Endothelial cell of umbilical vein (primary cell): ENCODE measurements around the gene SYN1. TPM values are rescaled to one million over a fixed set of nuclear protein-coding genes. Genes with fewer than 3 reads are reported as not detected.

ENCODE experiments used
- BruUV-seq: library from RNA; stranded (reverse); fragments of 400-500 nt; replicated peaks from 2 replicates; lab custom pipeline; 2021; lab: Mats Ljungman, UMichigan
- CTCF ChIA-PET: fragments of 300-600, 350-600 bp; sonication (Branson Sonifier 250); formaldehyde crosslinking; loops from one replicate; lab custom pipeline; 2021; ENCODE audit warnings: antibody characterized with exemption, inconsistent platforms; lab: Charles Lee
- POLR2A ChIA-PET: fragments of 300-600, 350-600 bp; sonication (Branson Sonifier 250); formaldehyde crosslinking; loops from one replicate; lab custom pipeline; 2021; ENCODE audit warnings: antibody characterized with exemption, inconsistent platforms; lab: Charles Lee
- DNase-seq: peaks from one replicate; pipeline ENCODE4 v3.0.0-alpha.2; 2011; ENCODE audit warnings: low read depth, low spot score
- FAIRE-seq: peaks from 2 replicates; lab custom pipeline; 2011; peaks lifted over from hg19 to GRCh38; lab: Jason Lieb, UNC
- H2AFZ ChIP-seq: 2 replicates; pipeline ENCODE4 v1.6.0; 2012; ENCODE audit warnings: low read depth, low read length, control low read depth, inconsistent platforms
- H3K27ac ChIP-seq: 2 replicates; pipeline ENCODE4 v1.5.1; 2011; ENCODE audit warnings: low read depth, mild to moderate bottlenecking, control low read depth, low read length, moderate library complexity; ENCODE audit not compliant: insufficient read depth
- H3K27me3 ChIP-seq, 2 experiments: 2 replicates each; pipeline versions ENCODE4 v1.6.0 to v1.6.1; 2011; ENCODE audit warnings: low read length in 2 of 2, mixed read lengths in 1 of 2; ENCODE audit not compliant: control insufficient read depth in 2 of 2, insufficient read depth in 2 of 2
- H3K36me3 ChIP-seq, 2 experiments: 2 replicates in 1 of 2; 3 replicates in 1 of 2; pipeline ENCODE4 v1.5.1; 2011; ENCODE audit warnings: low read length in 2 of 2, mild to moderate bottlenecking in 1 of 2, moderate library complexity in 1 of 2; ENCODE audit not compliant: control insufficient read depth in 2 of 2, insufficient read depth in 2 of 2; ENCODE audit errors: extremely low read depth in 1 of 2
- H3K4me1 ChIP-seq: 3 replicates; pipeline ENCODE4 v1.5.1; 2011; ENCODE audit warnings: mild to moderate bottlenecking, low read length; ENCODE audit not compliant: control insufficient read depth, insufficient read depth; ENCODE audit errors: extremely low read depth
- H3K4me2 ChIP-seq: 2 replicates; pipeline ENCODE4 v1.6.1; 2011; ENCODE audit warnings: low read length, control low read depth, mixed read lengths; ENCODE audit not compliant: insufficient read depth
- H3K4me3 ChIP-seq, 3 experiments: fragments of 200-600 bp in 1 of 3; sonication (generic), shearing (Covaris generic) in 1 of 3; replicated peaks in 1 of 3; 2 replicates each; pipeline ENCODE4 v1.5.1; 2011 to 2016; ENCODE audit warnings: control low read depth in 3 of 3, low read length in 3 of 3, mild to moderate bottlenecking in 2 of 3, inconsistent platforms in 1 of 3, low read depth in 1 of 3, moderate library complexity in 1 of 3; ENCODE audit not compliant: insufficient read depth in 1 of 3
- H3K79me2 ChIP-seq: 2 replicates; pipeline ENCODE4 v1.6.0; 2012; ENCODE audit warnings: low read length, inconsistent platforms; ENCODE audit not compliant: control insufficient read depth, insufficient read depth
- H3K9ac ChIP-seq: replicated peaks from 2 replicates; pipeline ENCODE3; 2011; ENCODE audit warnings: low read length, control low read depth; ENCODE audit not compliant: insufficient read depth; ENCODE audit errors: extremely low read depth
- H3K9me1 ChIP-seq: replicated peaks from 3 replicates; pipeline ENCODE4 v1.6.0; 2011; ENCODE audit warnings: mild to moderate bottlenecking, low read length; ENCODE audit not compliant: control insufficient read depth, insufficient read depth; ENCODE audit errors: extremely low read depth
- H3K9me3 ChIP-seq: replicated peaks from 2 replicates; pipeline ENCODE4 v1.5.1; 2012; ENCODE audit warnings: low read length, inconsistent platforms; ENCODE audit not compliant: control insufficient read depth, insufficient read depth
- H4K20me1 ChIP-seq: replicated peaks from 2 replicates; pipeline ENCODE3; 2011; ENCODE audit warnings: mild to moderate bottlenecking, low read length; ENCODE audit not compliant: control insufficient read depth, insufficient read depth; ENCODE audit errors: extremely low read depth
- EZH2 ChIP-seq: IDR thresholded peaks from 2 replicates; pipeline ENCODE4 v1.6.1; 2012; ENCODE audit warnings: borderline replicate concordance, low read depth, mild to moderate bottlenecking, moderate library complexity, low read length, inconsistent platforms; ENCODE audit not compliant: severe bottlenecking
- FOS ChIP-seq: IDR thresholded peaks from 2 replicates; pipeline ENCODE4 v1.6.1; 2011; ENCODE audit warnings: mild to moderate bottlenecking, low read length, moderate library complexity, borderline replicate concordance; ENCODE audit not compliant: insufficient read depth
- MYC ChIP-seq: IDR thresholded peaks from one replicate; pipeline ENCODE4 v1.6.1; 2011; ENCODE audit warnings: mild to moderate bottlenecking, low read depth, low read length
- POLR2AphosphoS5 ChIP-seq: IDR thresholded peaks from 2 replicates; pipeline ENCODE4 v1.6.1; 2012; ENCODE audit warnings: low read depth, mild to moderate bottlenecking, control low read depth, low read length, moderate library complexity; ENCODE audit not compliant: insufficient read depth
- dilution Hi-C: fragments of 300-500 bp; cut with MboI; formaldehyde crosslinking; loops from one replicate; pipeline ENCODE4 v1.15.0; 2019; ENCODE audit warnings: low sequenced_read_pairs; ENCODE audit not compliant: extremely low pct_ligation_motif_present
- intact Hi-C: fragments of 100-400 bp; cut with micrococcal nuclease; formaldehyde crosslinking; loops from one replicate; pipeline ENCODE4 v1.10.0; 2022
- polyA plus RNA-seq, 4 experiments: library from polyadenylated mRNA; depleted of rRNA in 3 of 4; stranded (reverse) in 3 of 4; unstranded in 1 of 4; fragments of >200 nt; gene quantifications; 2 replicates each; pipeline versions ENCODE4 v1.2.1 to v1.2.3, GENCODE V29; 2011 to 2012; ENCODE audit warnings: missing spikeins in 1 of 4
- total RNA-seq: library from RNA; stranded (reverse); gene quantifications from 2 replicates; pipeline ENCODE4 v1.2.3, GENCODE V29; 2021
- TF ChIP-seq, protein P1 (sequence below): IDR thresholded peaks from 2 replicates; pipeline ENCODE4 v1.6.1; 2011; ENCODE audit not compliant: insufficient read depth, insufficient read length
- TF ChIP-seq, protein P2 (sequence below), 2 donors: IDR thresholded peaks; 1 replicate in 1 of 2; 2 replicates in 1 of 2; pipeline ENCODE4 v1.5.1; 2011; ENCODE audit warnings: low read length in 2 of 2, mild to moderate bottlenecking in 2 of 2, moderate library complexity in 2 of 2, control low read depth in 1 of 2, inconsistent platforms in 1 of 2, low read depth in 1 of 2; ENCODE audit not compliant: insufficient read depth in 1 of 2; ENCODE audit errors: extremely low read depth in 1 of 2

SYN1 gene
- total and polyA plus RNA-seq, 2 donors (not counting 3 experiments of a cell fraction or from before 2014, with no cell fraction given), result not detected

DNA sequence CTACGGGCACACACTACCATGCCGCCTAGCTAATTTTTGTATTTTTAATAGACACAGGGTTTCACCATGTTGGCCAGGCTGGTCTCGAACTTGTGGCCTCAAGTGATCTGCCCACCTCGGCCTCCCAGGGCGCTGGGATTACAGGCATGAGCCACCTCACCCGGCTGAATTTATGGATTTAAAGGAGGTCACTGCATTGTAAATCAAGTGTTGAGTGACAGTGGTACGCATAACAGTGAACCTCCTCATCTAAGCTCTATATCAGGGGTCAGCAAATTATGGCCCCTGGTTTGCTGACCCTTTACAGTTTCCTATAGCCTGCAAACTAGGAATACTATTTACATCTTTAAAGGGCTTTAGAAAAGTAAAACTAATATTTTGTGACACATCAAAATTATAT, 41.9 kb upstream of the SYN1 start:
- Histone ChIP-seq H4K20me1 (no peaks in the 10 kb centered on the region), H3K4me1 (peaks cover 5% of the 10 kb centered on the region), H3K4me3 (no peak overlapping the region), H3K9me3 (no peaks in the 10 kb centered on the region), H3K9ac (no peak overlapping the region), H2AFZ (no peak overlapping the region), H3K4me2 (no peak overlapping the region), H3K36me3 (peaks cover 0 to 6% of the 10 kb centered on the region in 2 experiments), H3K27me3 (no peaks in the 10 kb centered on the region), H3K9me1 (no peaks in the 10 kb centered on the region), H3K27ac (no peak overlapping the region), H3K79me2 (peaks cover 4% of the 10 kb centered on the region)
- BruUV-seq, result no TSS peak
- FAIRE-seq (no peak), DNase-seq (no peak)
- TF ChIP-seq MYC (no peak), FOS (no peak), EZH2 (no peak), POLR2AphosphoS5 (no peak)
- TF ChIP-seq, protein P1, sequence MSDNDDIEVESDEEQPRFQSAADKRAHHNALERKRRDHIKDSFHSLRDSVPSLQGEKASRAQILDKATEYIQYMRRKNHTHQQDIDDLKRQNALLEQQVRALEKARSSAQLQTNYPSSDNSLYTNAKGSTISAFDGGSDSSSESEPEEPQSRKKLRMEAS, result no peak
- TF ChIP-seq, protein P2, sequence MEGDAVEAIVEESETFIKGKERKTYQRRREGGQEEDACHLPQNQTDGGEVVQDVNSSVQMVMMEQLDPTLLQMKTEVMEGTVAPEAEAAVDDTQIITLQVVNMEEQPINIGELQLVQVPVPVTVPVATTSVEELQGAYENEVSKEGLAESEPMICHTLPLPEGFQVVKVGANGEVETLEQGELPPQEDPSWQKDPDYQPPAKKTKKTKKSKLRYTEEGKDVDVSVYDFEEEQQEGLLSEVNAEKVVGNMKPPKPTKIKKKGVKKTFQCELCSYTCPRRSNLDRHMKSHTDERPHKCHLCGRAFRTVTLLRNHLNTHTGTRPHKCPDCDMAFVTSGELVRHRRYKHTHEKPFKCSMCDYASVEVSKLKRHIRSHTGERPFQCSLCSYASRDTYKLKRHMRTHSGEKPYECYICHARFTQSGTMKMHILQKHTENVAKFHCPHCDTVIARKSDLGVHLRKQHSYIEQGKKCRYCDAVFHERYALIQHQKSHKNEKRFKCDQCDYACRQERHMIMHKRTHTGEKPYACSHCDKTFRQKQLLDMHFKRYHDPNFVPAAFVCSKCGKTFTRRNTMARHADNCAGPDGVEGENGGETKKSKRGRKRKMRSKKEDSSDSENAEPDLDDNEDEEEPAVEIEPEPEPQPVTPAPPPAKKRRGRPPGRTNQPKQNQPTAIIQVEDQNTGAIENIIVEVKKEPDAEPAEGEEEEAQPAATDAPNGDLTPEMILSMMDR (IDR thresholded peaks at IDR 0.05; ENCODE audit: extremely low read depth in 1 of 2, insufficient read depth in 1 of 2, low read depth in 1 of 2, low read length in 2 of 2), result no peak
- CTCF ChIA-PET, result no interaction called here
- POLR2A ChIA-PET, result no interaction called here
- dilution Hi-C loops (no loop called here), intact Hi-C loops (no loop called here)
